ENCODE measurements around the gene RBBP8NL. TPM values are rescaled to one million over a fixed set of nuclear protein-coding genes. Genes with fewer than 3 reads are reported as not detected.
A peak's percentile ranks its signal among the peaks of the same experiment; 100 is the strongest.
"Not testable (repeated sequence)": the region's sequence is repeated elsewhere in the genome, so short reads cannot be mapped to it uniquely, and the experiment has no call there.

RBBP8NL gene
- total RNA-seq, 1 experiment from 2014 or later: not detected

GRCh38 chr20:62382306-62383198, 44.8 kb downstream of the RBBP8NL start:
- Histone ChIP-seq H3K4me3 (no peak overlapping the region), H3K36me3 (peaks cover 21% of the 10 kb centered on the region), H3K9me3 (no peaks in the 10 kb centered on the region), H3K27me3 (no peaks in the 10 kb centered on the region)
- peak; percentile 76 for DNase-seq

- no peak for DNase-seq
- H3K9me3 ChIP-seq: no peaks in the 10 kb centered on the region
- no peaks in the 10 kb centered on the region for H3K27me3 ChIP-seq
- H3K36me3 ChIP-seq: peaks cover 17% of the 10 kb centered on the region
- no peak overlapping the region for H3K4me3 ChIP-seq
Observed at GRCh38 chr20:62381842-62382241, 45.5 kb downstream of the RBBP8NL start.

GRCh38 chr20:62381202-62381797, 46.0 kb downstream of the RBBP8NL start:
- Histone ChIP-seq H3K9me3 (no peaks in the 10 kb centered on the region), H3K27me3 (no peaks in the 10 kb centered on the region), H3K36me3 (peaks cover 12% of the 10 kb centered on the region), H3K4me3 (no peak overlapping the region)
- DNase-seq: no peak

- peaks cover 8% of the 10 kb centered on the region for H3K36me3 ChIP-seq
- DNase-seq: no peak
- no peaks in the 10 kb centered on the region for H3K9me3 ChIP-seq
- no peak overlapping the region for H3K4me3 ChIP-seq
- no peaks in the 10 kb centered on the region for H3K27me3 ChIP-seq
Observed at GRCh38 chr20:62378215-62378614, 49.1 kb downstream of the RBBP8NL start.

- Histone ChIP-seq H3K4me3 (no peak overlapping the region), H3K27me3 (no peaks in the 10 kb centered on the region), H3K9me3 (no peaks in the 10 kb centered on the region), H3K36me3 (peaks cover 5% of the 10 kb centered on the region)
- peak; percentile 87 for DNase-seq
Observed at GRCh38 chr20:62377615-62378178, 49.6 kb downstream of the RBBP8NL start.

GRCh38 chr20:62377064-62377461, 50.3 kb downstream of the RBBP8NL start:
- Histone ChIP-seq H3K4me3 (no peak overlapping the region), H3K9me3 (no peaks in the 10 kb centered on the region), H3K36me3 (no peaks in the 10 kb centered on the region; the same call in 1 of the 2 replicates), H3K27me3 (no peaks in the 10 kb centered on the region)
- no peak for DNase-seq

- no peaks in the 10 kb centered on the region for H3K27me3 ChIP-seq
- H3K9me3 ChIP-seq: no peaks in the 10 kb centered on the region
- DNase-seq: no peak
- no peak overlapping the region for H3K4me3 ChIP-seq
- H3K36me3 ChIP-seq: no peaks in the 10 kb centered on the region
Observed at GRCh38 chr20:62376112-62377063, 51.0 kb downstream of the RBBP8NL start.

GRCh38 chr20:62374331-62375152, 52.8 kb downstream of the RBBP8NL start:
- no peaks in the 10 kb centered on the region for H3K9me3 ChIP-seq
- no peaks in the 10 kb centered on the region for H3K36me3 ChIP-seq
- H3K4me3 ChIP-seq: no peak overlapping the region
- DNase-seq: no peak
- no peaks in the 10 kb centered on the region for H3K27me3 ChIP-seq

GRCh38 chr20:62373631-62374179, 53.6 kb downstream of the RBBP8NL start:
- DNase-seq, H3K27me3 ChIP-seq, H3K9me3 ChIP-seq, H3K36me3 ChIP-seq, H3K4me3 ChIP-seq: not testable (repeated sequence)

- H3K4me3 ChIP-seq: no peak overlapping the region
Observed at GRCh38 chr20:62372042-62372993, 55.0 kb downstream of the RBBP8NL start.

GRCh38 chr20:62371588-62372041, 55.7 kb downstream of the RBBP8NL start:
- no peaks in the 10 kb centered on the region for H3K27me3 ChIP-seq
- no peak for DNase-seq
- H3K9me3 ChIP-seq: no peaks in the 10 kb centered on the region
- no peak overlapping the region for H3K4me3 ChIP-seq
- no peaks in the 10 kb centered on the region for H3K36me3 ChIP-seq

More at GRCh38 chr20:62372042-62372993, 55.0 kb downstream of the RBBP8NL start:
- no peaks in the 10 kb centered on the region for H3K27me3 ChIP-seq
- no peaks in the 10 kb centered on the region for H3K9me3 ChIP-seq
- H3K36me3 ChIP-seq: no peaks in the 10 kb centered on the region
- DNase-seq: no peak

GRCh38 chr20:62370807-62371587, 56.3 kb downstream of the RBBP8NL start:
- no peak for DNase-seq
- H3K36me3 ChIP-seq: no peaks in the 10 kb centered on the region
- H3K27me3 ChIP-seq: no peaks in the 10 kb centered on the region
- H3K4me3 ChIP-seq: no peak overlapping the region
- H3K9me3 ChIP-seq: no peaks in the 10 kb centered on the region

GRCh38 chr20:62370115-62370806, 57.1 kb downstream of the RBBP8NL start:
- H3K4me3 ChIP-seq: no peak overlapping the region
- DNase-seq: peak; percentile 81
- H3K27me3 ChIP-seq: no peaks in the 10 kb centered on the region
- peaks cover 4% of the 10 kb centered on the region for H3K36me3 ChIP-seq
- no peaks in the 10 kb centered on the region for H3K9me3 ChIP-seq

Data from MG63 (cell line).